ENCODE results near the gene RARA. TPM values are rescaled to one million over a fixed set of nuclear protein-coding genes. Genes with fewer than 3 reads are reported as not detected.

The RARA gene
- total and polyA plus RNA-seq, 5 donors from 2014 or later, result 7.3 to 126 (median 12.8) TPM

DNA sequence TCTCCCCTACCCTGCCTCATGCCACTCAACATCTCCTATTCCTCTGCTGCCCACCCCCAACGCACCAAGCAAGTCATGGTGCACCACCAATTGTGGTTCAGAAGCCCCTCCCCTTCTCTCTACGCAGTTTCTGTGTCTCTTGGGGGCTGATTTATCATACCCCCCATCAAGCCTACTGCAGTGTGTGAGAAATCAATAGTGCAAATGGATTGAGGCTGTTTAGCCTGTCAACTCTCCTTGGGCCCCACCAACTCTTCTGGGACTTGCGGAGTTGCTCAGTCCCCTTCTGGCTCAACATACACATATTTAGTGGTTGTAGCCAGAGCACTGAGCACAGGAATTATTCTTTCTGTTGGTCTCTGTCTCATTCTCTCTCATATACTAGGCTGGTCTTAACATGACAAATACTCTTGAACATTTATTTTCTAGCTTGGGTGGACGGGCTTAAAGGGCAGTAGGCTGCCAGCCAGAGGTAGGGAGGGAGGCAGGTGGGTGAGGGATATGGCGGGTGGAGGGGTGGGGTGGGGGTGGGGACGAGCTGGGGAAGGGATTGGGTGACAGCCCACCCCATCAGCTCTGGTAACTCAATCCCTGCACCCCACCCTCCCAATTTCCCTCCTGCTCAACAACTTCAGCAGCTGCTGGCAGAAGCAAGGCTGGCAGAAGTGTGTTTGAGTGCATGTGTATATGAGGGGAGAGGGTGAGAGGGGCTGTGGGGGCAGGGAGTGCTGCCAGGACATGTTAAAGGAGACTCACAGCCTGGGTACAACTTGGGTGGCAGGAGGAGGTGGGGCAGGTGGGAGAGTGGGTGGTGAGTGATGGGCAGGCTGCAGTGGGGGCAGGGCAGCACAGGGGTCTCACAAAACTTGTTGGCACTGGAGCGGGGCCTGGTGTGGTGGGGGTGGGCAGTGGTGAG is 4.9 kb downstream of the RARA start:
- Histone ChIP-seq H3K4me1 (ENCODE audit: control insufficient read depth, insufficient read depth, low read length, poor library complexity, severe bottlenecking) (peaks cover 67% of the 10 kb centered on the region), H3K36me3 (ENCODE audit: control insufficient read depth, insufficient read depth, low read length) (no peaks in the 10 kb centered on the region), H3K27me3 (ENCODE audit: control insufficient read depth, insufficient read depth, low read length) (no peaks in the 10 kb centered on the region), H3K27ac (ENCODE audit: insufficient read depth, low read length, poor library complexity, severe bottlenecking) (peak overlapping the region; percentile 5), H3K4me3 (ENCODE audit: low read depth, low read length) (no peak overlapping the region), H3K9me3 (ENCODE audit: control insufficient read depth in 2 of 2, low read length in 2 of 2) (no peaks in the 10 kb centered on the region)
- DNase-seq (no peak), ATAC-seq (ENCODE audit: low read depth in 2 of 2) (no peak)
- Mint-ChIP-seq H3K27ac (peak overlapping the region in 2 of 3 donors; percentile 48 to 89), H3K9me3 (no peaks in the 10 kb centered on the region), H3K4me3 (peak overlapping the region in 2 of 4 donors; percentile 11 to 47), H3K27me3 (no peaks in the 10 kb centered on the region), H3K36me3 (no peaks in the 10 kb centered on the region), H3K4me1 (peaks cover 5 to 57% (median 39%) of the 10 kb centered on the region in 4 donors)

GRCh38 chr17:40314584-40314956 is 5.6 kb downstream of the RARA start:
- Histone ChIP-seq H3K4me3 (ENCODE audit: low read depth, low read length) (no peak overlapping the region), H3K9me3 (ENCODE audit: control insufficient read depth in 2 of 2, low read length in 2 of 2) (no peaks in the 10 kb centered on the region), H3K4me1 (ENCODE audit: control insufficient read depth, insufficient read depth, low read length, poor library complexity, severe bottlenecking) (peaks cover 67% of the 10 kb centered on the region), H3K27me3 (ENCODE audit: control insufficient read depth, insufficient read depth, low read length) (no peaks in the 10 kb centered on the region), H3K27ac (ENCODE audit: insufficient read depth, low read length, poor library complexity, severe bottlenecking) (peak overlapping the region; percentile 5), H3K36me3 (ENCODE audit: control insufficient read depth, insufficient read depth, low read length) (no peaks in the 10 kb centered on the region)
- Mint-ChIP-seq H3K27ac (peak overlapping the region; percentile 56 to 83 (median 74)), H3K27me3 (no peaks in the 10 kb centered on the region), H3K4me3 (peak overlapping the region in 2 of 4 donors; percentile 47 to 61), H3K36me3 (no peaks in the 10 kb centered on the region), H3K4me1 (peaks cover 5 to 64% (median 38%) of the 10 kb centered on the region in 4 donors), H3K9me3 (no peaks in the 10 kb centered on the region)
- ATAC-seq (ENCODE audit: low read depth in 2 of 2) (peak; percentile 66 to 67), DNase-seq (peak; percentile 50 to 93 (median 79))

DNA sequence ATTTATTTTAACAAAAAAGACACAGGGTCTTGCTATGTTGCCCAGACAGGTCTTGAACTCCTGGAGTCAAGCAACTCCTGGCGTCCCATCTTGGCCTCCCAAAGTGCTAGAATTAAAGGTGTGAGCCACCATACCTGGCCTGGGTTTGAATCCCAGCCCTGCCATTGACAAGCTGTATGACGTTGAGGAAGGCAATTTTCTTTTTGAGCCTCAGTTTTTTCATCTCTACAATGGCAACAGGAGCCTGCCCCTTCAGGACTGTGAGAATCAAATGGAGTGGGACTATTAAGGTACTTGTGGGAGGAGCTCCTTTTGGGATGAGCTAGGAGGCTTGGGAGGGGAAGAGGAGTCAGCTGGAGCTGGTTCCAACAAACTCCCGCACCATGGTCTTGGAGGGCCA is 6.2 kb downstream of the RARA start:
- peaks cover 67% of the 10 kb centered on the region for H3K4me1 ChIP-seq (ENCODE audit: control insufficient read depth, insufficient read depth, low read length, poor library complexity, severe bottlenecking)

GRCh38 chr17:40315678-40316570 is 6.9 kb downstream of the RARA start:
- no peaks in the 10 kb centered on the region for H3K27me3 Mint-ChIP-seq
- H3K27ac Mint-ChIP-seq, result peak overlapping the region; percentile 31 to 66 (median 56)
- H3K36me3 Mint-ChIP-seq, result no peaks in the 10 kb centered on the region
- H3K4me1 Mint-ChIP-seq, result peaks cover 5 to 77% (median 38%) of the 10 kb centered on the region in 4 donors
- Histone ChIP-seq H3K36me3 (ENCODE audit: control insufficient read depth, insufficient read depth, low read length) (no peaks in the 10 kb centered on the region), H3K27me3 (ENCODE audit: control insufficient read depth, insufficient read depth, low read length) (no peaks in the 10 kb centered on the region), H3K27ac (ENCODE audit: insufficient read depth, low read length, poor library complexity, severe bottlenecking) (no peak overlapping the region), H3K4me1 (ENCODE audit: control insufficient read depth, insufficient read depth, low read length, poor library complexity, severe bottlenecking) (peaks cover 73% of the 10 kb centered on the region), H3K4me3 (ENCODE audit: low read depth, low read length) (no peak overlapping the region), H3K9me3 (ENCODE audit: control insufficient read depth in 2 of 2, low read length in 2 of 2) (no peaks in the 10 kb centered on the region)
- H3K9me3 Mint-ChIP-seq, result no peaks in the 10 kb centered on the region
- peak in 1 of 3 donors; percentile 49 for DNase-seq
- H3K4me3 Mint-ChIP-seq, result peak overlapping the region in 3 of 4 donors; percentile 22 to 67 (median 47)
- no peak for ATAC-seq (ENCODE audit: low read depth in 2 of 2)

More for the DNA sequence above, 6.2 kb downstream of the RARA start:
- Mint-ChIP-seq H3K27me3 (no peaks in the 10 kb centered on the region), H3K9me3 (no peaks in the 10 kb centered on the region), H3K4me1 (peaks cover 5 to 70% (median 39%) of the 10 kb centered on the region in 4 donors), H3K4me3 (peak overlapping the region in 1 of 4 donors; percentile 47), H3K27ac (no peak overlapping the region), H3K36me3 (no peaks in the 10 kb centered on the region)
- Histone ChIP-seq H3K36me3 (ENCODE audit: control insufficient read depth, insufficient read depth, low read length) (no peaks in the 10 kb centered on the region), H3K27me3 (ENCODE audit: control insufficient read depth, insufficient read depth, low read length) (no peaks in the 10 kb centered on the region), H3K4me3 (ENCODE audit: low read depth, low read length) (no peak overlapping the region), H3K27ac (ENCODE audit: insufficient read depth, low read length, poor library complexity, severe bottlenecking) (no peak overlapping the region), H3K9me3 (ENCODE audit: control insufficient read depth in 2 of 2, low read length in 2 of 2) (no peaks in the 10 kb centered on the region)
- ATAC-seq (ENCODE audit: low read depth in 2 of 2) (no peak), DNase-seq (no peak)

DNA sequence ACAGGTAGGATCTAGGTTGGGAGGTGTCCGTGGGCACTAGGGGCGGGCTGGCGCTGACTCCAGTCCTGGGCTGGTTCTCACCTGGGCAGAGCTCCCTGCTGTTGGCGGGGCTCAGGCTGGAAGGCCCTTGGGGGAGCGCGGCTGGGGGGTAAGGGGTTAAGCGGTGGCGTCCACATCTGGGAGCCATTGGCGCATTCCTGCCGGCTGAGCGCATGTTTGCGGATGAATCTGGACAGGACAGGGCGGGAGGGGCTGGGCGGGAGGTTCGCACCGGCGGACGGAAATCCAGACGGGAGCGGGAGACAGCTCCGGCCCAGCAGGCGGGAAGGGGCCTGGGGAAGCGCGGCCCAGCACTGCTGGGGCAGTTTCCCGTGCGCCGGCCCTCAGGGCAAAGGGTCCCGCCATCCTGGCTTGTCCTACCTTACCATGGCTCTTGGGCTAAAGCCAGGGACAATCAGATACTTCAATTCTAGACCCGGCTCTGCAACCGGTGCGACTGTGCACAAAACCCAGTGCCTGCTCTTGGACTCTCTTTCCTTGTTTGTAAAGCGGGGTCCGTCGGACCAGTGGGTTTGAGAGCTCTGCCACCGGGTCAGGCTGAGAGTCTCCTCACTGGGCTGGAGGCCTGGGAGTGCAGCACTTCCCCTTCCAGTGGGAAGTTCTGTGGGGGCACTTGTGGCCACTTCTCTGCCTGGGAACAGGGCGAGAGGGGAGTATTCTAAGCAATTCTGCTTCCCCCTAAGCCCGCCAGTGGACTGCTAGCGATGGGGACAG is 7.8 kb downstream of the RARA start:
- Histone ChIP-seq H3K27ac (ENCODE audit: insufficient read depth, low read length, poor library complexity, severe bottlenecking) (no peak overlapping the region), H3K4me3 (ENCODE audit: low read depth, low read length) (peak overlapping the region; percentile 90), H3K36me3 (ENCODE audit: control insufficient read depth, insufficient read depth, low read length) (no peaks in the 10 kb centered on the region), H3K27me3 (ENCODE audit: control insufficient read depth, insufficient read depth, low read length) (no peaks in the 10 kb centered on the region), H3K9me3 (ENCODE audit: control insufficient read depth in 2 of 2, low read length in 2 of 2) (no peaks in the 10 kb centered on the region), H3K4me1 (ENCODE audit: control insufficient read depth, insufficient read depth, low read length, poor library complexity, severe bottlenecking) (peaks cover 74% of the 10 kb centered on the region)
- Mint-ChIP-seq H3K27me3 (peaks cover 2% of the 10 kb centered on the region), H3K4me1 (peaks cover 5 to 79% (median 41%) of the 10 kb centered on the region in 4 donors), H3K36me3 (no peaks in the 10 kb centered on the region), H3K27ac (peak overlapping the region; percentile 31 to 99 (median 83)), H3K9me3 (no peaks in the 10 kb centered on the region), H3K4me3 (peak overlapping the region; percentile 92 to 99 (median 96))
- ATAC-seq (ENCODE audit: low read depth in 2 of 2) (no peak), DNase-seq (no peak)

DNA sequence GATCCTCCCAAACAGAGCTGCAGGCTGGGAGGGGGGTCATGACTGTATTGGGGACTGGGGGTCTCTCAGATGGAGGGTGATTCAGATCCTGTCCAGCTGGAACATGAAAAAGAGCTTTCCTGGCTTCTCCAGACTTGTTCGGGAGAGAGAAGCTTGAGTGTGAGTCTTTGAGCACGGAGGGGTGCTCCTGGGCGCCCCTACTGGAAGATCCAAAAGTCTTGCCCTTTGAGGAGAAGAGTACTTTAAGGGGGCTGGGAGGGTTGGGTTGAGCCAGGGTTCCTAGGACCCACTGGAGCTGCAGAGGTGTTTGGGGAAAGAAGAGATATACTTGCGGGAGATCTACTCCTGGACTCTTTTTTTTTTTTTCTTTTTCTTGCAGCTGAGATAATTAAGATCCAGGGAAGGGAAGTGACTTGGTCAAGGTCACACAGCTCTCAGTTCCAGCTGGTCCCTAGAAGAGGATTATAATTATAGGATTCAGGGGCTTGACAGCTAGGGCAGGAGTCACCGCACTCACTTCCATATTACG is 8.4 kb downstream of the RARA start:
- peaks cover 5 to 81% (median 39%) of the 10 kb centered on the region in 4 donors for H3K4me1 Mint-ChIP-seq
- Histone ChIP-seq H3K36me3 (ENCODE audit: control insufficient read depth, insufficient read depth, low read length) (no peaks in the 10 kb centered on the region), H3K4me1 (ENCODE audit: control insufficient read depth, insufficient read depth, low read length, poor library complexity, severe bottlenecking) (peaks cover 77% of the 10 kb centered on the region), H3K27ac (ENCODE audit: insufficient read depth, low read length, poor library complexity, severe bottlenecking) (peak overlapping the region; percentile 99), H3K4me3 (ENCODE audit: low read depth, low read length) (peak overlapping the region; percentile 90), H3K9me3 (ENCODE audit: control insufficient read depth in 2 of 2, low read length in 2 of 2) (no peaks in the 10 kb centered on the region), H3K27me3 (ENCODE audit: control insufficient read depth, insufficient read depth, low read length) (no peaks in the 10 kb centered on the region)
- ATAC-seq (ENCODE audit: low read depth in 2 of 2) (no peak), DNase-seq (peak; percentile 44 to 66 (median 55))
- peak overlapping the region; percentile 91 to 100 (median 99) for H3K27ac Mint-ChIP-seq
- no peaks in the 10 kb centered on the region for H3K36me3 Mint-ChIP-seq
- H3K4me3 Mint-ChIP-seq, result peak overlapping the region; percentile 92 to 99 (median 96)
- H3K27me3 Mint-ChIP-seq, result peaks cover 8% of the 10 kb centered on the region
- H3K9me3 Mint-ChIP-seq, result peaks cover 0 to under 1% (median 0%) of the 10 kb centered on the region in 7 donors
